ENCODE measurements around the gene MT1H.

DNA sequence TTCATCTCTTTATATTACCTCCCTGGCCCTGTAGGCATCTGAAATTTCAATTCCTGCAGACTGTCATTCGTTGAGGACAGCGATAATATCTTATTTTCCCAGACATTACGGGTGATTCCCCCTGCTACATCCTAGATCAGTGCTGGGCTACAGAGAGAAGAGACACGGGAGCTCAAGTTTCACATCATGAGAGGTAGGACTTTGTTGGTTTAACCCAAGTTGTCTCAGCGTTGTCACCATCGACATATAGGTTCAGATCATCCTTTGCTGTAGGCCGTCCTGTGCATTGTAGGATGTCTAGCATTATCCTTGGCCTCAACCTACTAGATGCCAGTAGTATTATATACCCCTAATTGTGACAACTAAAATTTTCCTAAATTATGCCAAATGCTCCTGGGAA is 31.9 kb downstream of the MT1H start:
- TF ChIP-seq, protein P1, sequence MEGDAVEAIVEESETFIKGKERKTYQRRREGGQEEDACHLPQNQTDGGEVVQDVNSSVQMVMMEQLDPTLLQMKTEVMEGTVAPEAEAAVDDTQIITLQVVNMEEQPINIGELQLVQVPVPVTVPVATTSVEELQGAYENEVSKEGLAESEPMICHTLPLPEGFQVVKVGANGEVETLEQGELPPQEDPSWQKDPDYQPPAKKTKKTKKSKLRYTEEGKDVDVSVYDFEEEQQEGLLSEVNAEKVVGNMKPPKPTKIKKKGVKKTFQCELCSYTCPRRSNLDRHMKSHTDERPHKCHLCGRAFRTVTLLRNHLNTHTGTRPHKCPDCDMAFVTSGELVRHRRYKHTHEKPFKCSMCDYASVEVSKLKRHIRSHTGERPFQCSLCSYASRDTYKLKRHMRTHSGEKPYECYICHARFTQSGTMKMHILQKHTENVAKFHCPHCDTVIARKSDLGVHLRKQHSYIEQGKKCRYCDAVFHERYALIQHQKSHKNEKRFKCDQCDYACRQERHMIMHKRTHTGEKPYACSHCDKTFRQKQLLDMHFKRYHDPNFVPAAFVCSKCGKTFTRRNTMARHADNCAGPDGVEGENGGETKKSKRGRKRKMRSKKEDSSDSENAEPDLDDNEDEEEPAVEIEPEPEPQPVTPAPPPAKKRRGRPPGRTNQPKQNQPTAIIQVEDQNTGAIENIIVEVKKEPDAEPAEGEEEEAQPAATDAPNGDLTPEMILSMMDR (IDR thresholded peaks at IDR 0.05 in 2 of 3, conservative IDR thresholded peaks at IDR 0.05 in 1 of 3; ENCODE audit: borderline replicate concordance in 1 of 3, insufficient read depth in 1 of 3, low read depth in 2 of 3, low read length in 2 of 3): no peak
- TF ChIP-seq CEBPB (IDR thresholded peaks at IDR 0.05; ENCODE audit: low read depth) (no peak), TCF7L2 (IDR thresholded peaks at IDR 0.05; ENCODE audit: borderline replicate concordance, extremely low read depth, insufficient read depth, insufficient read length) (no peak), POLR2AphosphoS5 (IDR thresholded peaks at IDR 0.05; ENCODE audit: low read depth, low read length) (no peak), ZFX (IDR thresholded peaks at IDR 0.05) (no peak), JUND (IDR thresholded peaks at IDR 0.05) (no peak), EZH2 (IDR thresholded peaks at IDR 0.05) (no peak), EZH2phosphoT487 (IDR thresholded peaks at IDR 0.05; ENCODE audit: borderline replicate concordance) (no peak), POLR2A (IDR thresholded peaks at IDR 0.05; ENCODE audit: borderline replicate concordance, extremely low read depth, insufficient read depth, insufficient read length) (no peak), ZNF274 (IDR thresholded peaks at IDR 0.05; ENCODE audit: low read depth, low read length) (no peak)
- TF ChIP-seq, protein P2, sequence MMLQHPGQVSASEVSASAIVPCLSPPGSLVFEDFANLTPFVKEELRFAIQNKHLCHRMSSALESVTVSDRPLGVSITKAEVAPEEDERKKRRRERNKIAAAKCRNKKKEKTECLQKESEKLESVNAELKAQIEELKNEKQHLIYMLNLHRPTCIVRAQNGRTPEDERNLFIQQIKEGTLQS (IDR thresholded peaks at IDR 0.05): no peak
- TF ChIP-seq, protein P3, sequence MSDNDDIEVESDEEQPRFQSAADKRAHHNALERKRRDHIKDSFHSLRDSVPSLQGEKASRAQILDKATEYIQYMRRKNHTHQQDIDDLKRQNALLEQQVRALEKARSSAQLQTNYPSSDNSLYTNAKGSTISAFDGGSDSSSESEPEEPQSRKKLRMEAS (IDR thresholded peaks at IDR 0.05): no peak
- TF ChIP-seq, protein P4, sequence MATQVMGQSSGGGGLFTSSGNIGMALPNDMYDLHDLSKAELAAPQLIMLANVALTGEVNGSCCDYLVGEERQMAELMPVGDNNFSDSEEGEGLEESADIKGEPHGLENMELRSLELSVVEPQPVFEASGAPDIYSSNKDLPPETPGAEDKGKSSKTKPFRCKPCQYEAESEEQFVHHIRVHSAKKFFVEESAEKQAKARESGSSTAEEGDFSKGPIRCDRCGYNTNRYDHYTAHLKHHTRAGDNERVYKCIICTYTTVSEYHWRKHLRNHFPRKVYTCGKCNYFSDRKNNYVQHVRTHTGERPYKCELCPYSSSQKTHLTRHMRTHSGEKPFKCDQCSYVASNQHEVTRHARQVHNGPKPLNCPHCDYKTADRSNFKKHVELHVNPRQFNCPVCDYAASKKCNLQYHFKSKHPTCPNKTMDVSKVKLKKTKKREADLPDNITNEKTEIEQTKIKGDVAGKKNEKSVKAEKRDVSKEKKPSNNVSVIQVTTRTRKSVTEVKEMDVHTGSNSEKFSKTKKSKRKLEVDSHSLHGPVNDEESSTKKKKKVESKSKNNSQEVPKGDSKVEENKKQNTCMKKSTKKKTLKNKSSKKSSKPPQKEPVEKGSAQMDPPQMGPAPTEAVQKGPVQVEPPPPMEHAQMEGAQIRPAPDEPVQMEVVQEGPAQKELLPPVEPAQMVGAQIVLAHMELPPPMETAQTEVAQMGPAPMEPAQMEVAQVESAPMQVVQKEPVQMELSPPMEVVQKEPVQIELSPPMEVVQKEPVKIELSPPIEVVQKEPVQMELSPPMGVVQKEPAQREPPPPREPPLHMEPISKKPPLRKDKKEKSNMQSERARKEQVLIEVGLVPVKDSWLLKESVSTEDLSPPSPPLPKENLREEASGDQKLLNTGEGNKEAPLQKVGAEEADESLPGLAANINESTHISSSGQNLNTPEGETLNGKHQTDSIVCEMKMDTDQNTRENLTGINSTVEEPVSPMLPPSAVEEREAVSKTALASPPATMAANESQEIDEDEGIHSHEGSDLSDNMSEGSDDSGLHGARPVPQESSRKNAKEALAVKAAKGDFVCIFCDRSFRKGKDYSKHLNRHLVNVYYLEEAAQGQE (IDR thresholded peaks at IDR 0.05; ENCODE audit: low read depth): no peak

All from HCT116 (cell line).